ENCODE data around the gene TSGA10.

Gene TSGA10

GRCh38 chr2:98948956-98949739 lies 205.6 kb downstream of the TSGA10 start:
- TF ChIP-seq PPARA (CRISPR knock-in tag; IDR thresholded peaks at IDR 0.05; ENCODE audit: borderline replicate concordance) (no peak), GLIS3 (CRISPR knock-in tag; IDR thresholded peaks at IDR 0.05) (no peak), TOX (CRISPR knock-in tag; IDR thresholded peaks at IDR 0.05; ENCODE audit: borderline replicate concordance) (no peak), BACH2 (CRISPR knock-in tag; IDR thresholded peaks at IDR 0.05; ENCODE audit: borderline replicate concordance) (no peak), CREB5 (CRISPR knock-in tag; IDR thresholded peaks at IDR 0.05; ENCODE audit: low read depth) (no peak)
- no peak for ATAC-seq

GRCh38 chr2:98947554-98947953 lies 207.2 kb downstream of the TSGA10 start:
- no peak for TF ChIP-seq TCF4 (CRISPR knock-in tag; IDR thresholded peaks at IDR 0.05; ENCODE audit: borderline replicate concordance)
- no peak for TF ChIP-seq ZFP3 (CRISPR knock-in tag; IDR thresholded peaks at IDR 0.05)
- no peak for TF ChIP-seq OSR1 (CRISPR knock-in tag; IDR thresholded peaks at IDR 0.05)
- TF ChIP-seq TSHZ2 (CRISPR knock-in tag; IDR thresholded peaks at IDR 0.05): no peak
- no peak for ATAC-seq

All from SK-N-SH treated with all-trans-retinoic acid at 6 μM for 48 hours (cell line).